BE2C (cell line): ENCODE data around the gene CD84.

Experiments
- DNase-seq: peaks from one replicate; pipeline ENCODE4 v3.0.0-alpha.2; 2020
- H3K27me3 ChIP-seq: fragments of 250-450 bp; sonication (Bioruptor Pico); 2 replicates; pipeline ENCODE4 v1.5.1; 2020; ENCODE audit warnings: mild to moderate bottlenecking
- H3K36me3 ChIP-seq: fragments of 250-450 bp; sonication (Bioruptor Pico); 2 replicates; pipeline ENCODE4 v1.5.1; 2020; ENCODE audit warnings: mild to moderate bottlenecking
- H3K4me1 ChIP-seq: fragments of 250-450 bp; sonication (Bioruptor Pico); 2 replicates; pipeline ENCODE4 v1.5.1; 2020
- H3K4me3 ChIP-seq: 2 replicates; pipeline ENCODE4 v1.5.1; 2011; ENCODE audit warnings: low read depth, low read length
- H3K9me3 ChIP-seq: fragments of 250-450 bp; sonication (Bioruptor Pico); 2 replicates; pipeline ENCODE4 v1.5.1; 2020
- CTCF ChIP-seq: IDR thresholded peaks from 2 replicates; pipeline ENCODE4 v1.5.1; 2012; ENCODE audit warnings: mild to moderate bottlenecking, low read depth, low read length

Gene CD84

GRCh38 chr1:160607011-160607671 is 27.8 kb upstream of the CD84 start:
- Histone ChIP-seq H3K27me3 (no peaks in the 10 kb centered on the region), H3K9me3 (no peaks in the 10 kb centered on the region), H3K36me3 (no peaks in the 10 kb centered on the region), H3K4me3 (no peak overlapping the region), H3K4me1 (no peaks in the 10 kb centered on the region)
- DNase-seq = peak; percentile 41
- TF ChIP-seq CTCF = peak; percentile 83

- H3K4me3 ChIP-seq = no peak overlapping the region
- no peaks in the 10 kb centered on the region for H3K4me1 ChIP-seq
- no peaks in the 10 kb centered on the region for H3K36me3 ChIP-seq
- no peaks in the 10 kb centered on the region for H3K9me3 ChIP-seq
- DNase-seq = no peak
- TF ChIP-seq CTCF = no peak
- H3K27me3 ChIP-seq = no peaks in the 10 kb centered on the region
Measured at GRCh38 chr1:160606611-160607010, 27.3 kb upstream of the CD84 start.

GRCh38 chr1:160605792-160606479 is 26.6 kb upstream of the CD84 start:
- H3K27me3 ChIP-seq = no peaks in the 10 kb centered on the region
- no peaks in the 10 kb centered on the region for H3K4me1 ChIP-seq
- no peak for TF ChIP-seq CTCF
- no peaks in the 10 kb centered on the region for H3K9me3 ChIP-seq
- H3K36me3 ChIP-seq = no peaks in the 10 kb centered on the region
- DNase-seq = no peak
- H3K4me3 ChIP-seq = no peak overlapping the region

GRCh38 chr1:160605205-160605604 is 25.9 kb upstream of the CD84 start:
- Histone ChIP-seq H3K4me1 (no peaks in the 10 kb centered on the region), H3K36me3 (no peaks in the 10 kb centered on the region), H3K27me3 (no peaks in the 10 kb centered on the region), H3K4me3 (no peak overlapping the region), H3K9me3 (no peaks in the 10 kb centered on the region)
- TF ChIP-seq CTCF = no peak
- DNase-seq = no peak

- Histone ChIP-seq H3K4me3 (no peak overlapping the region), H3K36me3 (no peaks in the 10 kb centered on the region), H3K4me1 (no peaks in the 10 kb centered on the region), H3K27me3 (no peaks in the 10 kb centered on the region), H3K9me3 (no peaks in the 10 kb centered on the region)
- no peak for DNase-seq
- no peak for TF ChIP-seq CTCF
Measured at GRCh38 chr1:160597705-160598104, 18.4 kb upstream of the CD84 start.

- no peak for DNase-seq
- Histone ChIP-seq H3K36me3 (no peaks in the 10 kb centered on the region), H3K4me1 (no peaks in the 10 kb centered on the region), H3K4me3 (no peak overlapping the region), H3K9me3 (no peaks in the 10 kb centered on the region), H3K27me3 (no peaks in the 10 kb centered on the region)
- no peak for TF ChIP-seq CTCF
Measured at GRCh38 chr1:160597051-160597450, 17.8 kb upstream of the CD84 start.
